Skin of body (tissue), 3 donors: ENCODE results near the gene POLD4. TPM values are rescaled to one million over a fixed set of nuclear protein-coding genes. Genes with fewer than 3 reads are reported as not detected.
A peak's percentile ranks its signal among the peaks of the same experiment; 100 is the strongest.

ENCODE experiments used
- DNase-seq: peaks from one replicate; lab custom pipeline; 2025; lab: John Stamatoyannopoulos, UW
- small RNA-seq: library from RNA; depleted of rRNA; stranded (forward); fragments of <200 nt; gene quantifications from one replicate; pipeline ENCODE3, GENCODE V24; 2014; ENCODE audit warnings: low replicate concordance
- total RNA-seq: library from RNA; depleted of rRNA; stranded (reverse); fragments of >200 nt; gene quantifications from one replicate; pipeline ENCODE4 v1.2.3, GENCODE V29; 2014

Gene POLD4
- total RNA-seq, 1 donor from 2014 or later = 9.5 TPM

- peak; percentile 13 for DNase-seq
Observed at GRCh38 chr11:67303132-67303834, 50.1 kb downstream of the POLD4 start, which contains the start of gene SSH3. Gene SSH3 (plus strand): TSS chr11:67303530. CDS start chr11:67303626, 96 bp downstream.

DNA sequence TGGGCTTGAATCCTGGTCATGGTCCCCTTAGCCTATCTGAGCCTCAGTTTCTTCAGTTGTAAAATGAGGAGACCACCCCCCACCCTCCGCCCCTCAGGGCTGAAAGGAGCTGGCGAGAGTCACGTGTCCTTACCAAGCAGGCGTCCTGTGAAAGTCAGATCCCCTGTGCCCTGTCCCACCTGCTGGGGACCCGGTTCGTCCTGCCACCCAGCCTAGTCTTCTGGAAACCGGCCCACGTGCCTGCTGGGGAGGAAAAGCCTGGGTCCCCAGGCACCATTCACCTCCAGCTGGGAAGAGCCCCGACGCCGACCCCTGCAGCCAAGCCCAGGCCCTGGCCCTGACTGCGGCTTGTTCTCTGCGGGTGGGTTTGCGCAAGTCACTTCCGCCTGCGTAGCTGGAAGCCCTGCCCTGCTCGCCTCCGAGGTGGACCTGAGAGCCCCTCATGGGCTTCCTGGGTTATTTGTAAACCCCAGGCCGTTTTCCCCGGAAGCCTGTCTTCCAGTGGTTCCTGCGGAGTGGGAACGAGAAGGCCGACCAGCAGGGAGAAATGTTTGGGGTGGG is 50.7 kb downstream of the POLD4 start:
- DNase-seq = no peak

DNA sequence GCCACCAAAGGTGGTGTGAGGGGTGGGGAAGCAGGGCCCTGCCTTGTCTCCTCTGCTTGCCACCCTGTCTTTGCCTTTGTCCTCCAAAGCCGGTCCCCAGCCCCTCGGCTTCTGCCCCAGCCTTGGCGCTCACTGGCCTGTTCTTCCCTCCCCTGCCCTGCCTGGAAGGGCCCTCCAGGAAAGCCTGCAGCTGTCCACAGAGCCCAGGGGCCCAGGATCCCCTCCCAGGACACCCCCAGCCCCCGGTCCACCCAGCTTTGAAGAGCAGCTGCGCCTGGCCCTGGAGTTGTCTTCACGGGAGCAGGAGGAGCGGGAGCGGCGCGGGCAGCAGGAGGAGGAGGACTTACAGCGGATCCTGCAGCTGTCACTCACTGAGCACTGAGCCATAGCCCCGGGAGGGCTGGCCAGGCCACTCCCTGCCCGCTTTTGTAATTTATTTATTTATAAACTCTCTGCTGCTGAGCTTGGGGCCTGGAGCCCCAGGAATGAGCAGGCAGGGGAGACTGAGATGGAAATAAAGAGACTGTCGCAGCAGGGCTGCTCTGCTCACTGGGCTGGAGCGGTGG is 51.3 kb downstream of the POLD4 start:
- peak; percentile 57 for DNase-seq

- no peak for DNase-seq
Observed at GRCh38 chr11:67301313-67301921, 51.9 kb downstream of the POLD4 start.

Small RNAs within 50 kb of the gene (small RNA-seq; reads per million reads assigned to genes)
- not detected for gene RN7SKP239
- gene RNU6-1238P = not detected

Other genes starting within 250 kb of the POLD4 start
- 78.1 TPM for gene KDM2A, start 234.3 kb downstream of the POLD4 start, total RNA-seq
- gene GRK2, start 87.1 kb downstream of the POLD4 start, total RNA-seq = 34.5 TPM
- 33.0 TPM for gene ANKRD13D, start 64.2 kb downstream of the POLD4 start, total RNA-seq
- 13.4 TPM for gene SSH3, start 50.0 kb downstream of the POLD4 start, total RNA-seq
- 0.89 TPM for gene CLCF1, start 20.1 kb upstream of the POLD4 start, total RNA-seq
- gene RAD9A, start 38.4 kb upstream of the POLD4 start, total RNA-seq = 9.6 TPM
- gene PPP1CA, start 48.3 kb upstream of the POLD4 start, total RNA-seq = 78.3 TPM
- gene TBC1D10C, start 50.5 kb upstream of the POLD4 start, total RNA-seq = 1.2 TPM
- 3.8 TPM for gene CARNS1, start 62.1 kb upstream of the POLD4 start, total RNA-seq
- gene RPS6KB2, start 74.9 kb upstream of the POLD4 start, total RNA-seq = 39.8 TPM
- gene PTPRCAP, start 84.1 kb upstream of the POLD4 start, total RNA-seq = 0.89 TPM
- gene CORO1B, start 89.9 kb upstream of the POLD4 start, total RNA-seq = 30.2 TPM
- gene GPR152, start 99.2 kb upstream of the POLD4 start, total RNA-seq = not detected
- 0.49 TPM for gene CABP4, start 101.8 kb upstream of the POLD4 start, total RNA-seq
- gene TMEM134, start 115.7 kb upstream of the POLD4 start, total RNA-seq = 33.7 TPM
- 42.8 TPM for gene AIP, start 129.5 kb upstream of the POLD4 start, total RNA-seq
- gene PITPNM1, start 151.8 kb upstream of the POLD4 start, total RNA-seq = 7.5 TPM
- gene CDK2AP2, start 154.6 kb upstream of the POLD4 start, total RNA-seq = 4.5 TPM
- not detected for gene CABP2, start 169.9 kb upstream of the POLD4 start, total RNA-seq
- gene GSTP1, start 230.3 kb upstream of the POLD4 start, total RNA-seq = 333 TPM